Panc1 (cell line): ENCODE data around the gene LHX3. TPM values are rescaled to one million over a fixed set of nuclear protein-coding genes. Genes with fewer than 3 reads are reported as not detected.

Experiments
- ATAC-seq: fragments of 200-7000 bp; cut with Tn5 transposase; 2 replicates; pipeline ENCODE4 v1.9.1; 2020; ENCODE audit warnings: mild to moderate bottlenecking, moderate library complexity
- BruUV-seq: library from RNA; stranded (reverse); fragments of 400-500 nt; replicated peaks from 2 replicates; lab custom pipeline; 2021; lab: Mats Ljungman, UMichigan
- CTCF ChIA-PET: fragments of 300-600 bp; sonication (Branson Sonifier 250); formaldehyde crosslinking; loops from one replicate; lab custom pipeline; 2022; ENCODE audit warnings: antibody characterized with exemption; lab: Charles Lee
- POLR2A ChIA-PET: fragments of 300-600 bp; sonication (Branson Sonifier 250); formaldehyde crosslinking; loops from one replicate; lab custom pipeline; 2022; ENCODE audit warnings: antibody characterized with exemption; lab: Charles Lee
- DNase-seq: peaks from one replicate; pipeline ENCODE4 v3.0.0-alpha.2; 2010; ENCODE audit warnings: low read depth, low spot score
- H3K27ac ChIP-seq: 2 replicates; pipeline ENCODE4 v1.5.1; 2011; ENCODE audit warnings: mild to moderate bottlenecking, low read length, inconsistent platforms
- H3K27me3 ChIP-seq: fragments of 200-500 bp; sonication (Bioruptor generic); 2 replicates; pipeline ENCODE4 v1.6.0; 2014; ENCODE audit warnings: low read length, inconsistent platforms; ENCODE audit not compliant: control insufficient read depth, insufficient read depth
- H3K36me3 ChIP-seq: fragments of 200-500 bp; sonication (Bioruptor generic); 2 replicates; pipeline ENCODE4 v1.5.1; 2014; ENCODE audit warnings: inconsistent platforms, mild to moderate bottlenecking, low read length, moderate library complexity; ENCODE audit not compliant: control insufficient read depth, insufficient read depth
- H3K4me1 ChIP-seq: 2 replicates; pipeline ENCODE4 v1.5.1; 2011; ENCODE audit warnings: inconsistent platforms, mild to moderate bottlenecking, low read length, moderate library complexity; ENCODE audit not compliant: control insufficient read depth, insufficient read depth
- H3K4me3 ChIP-seq, 2 experiments: 2 replicates each; pipeline ENCODE4 v1.5.1; 2011 to 2012; ENCODE audit warnings: low read depth in 2 of 2, low read length in 2 of 2, mild to moderate bottlenecking in 2 of 2, inconsistent platforms in 1 of 2, moderate library complexity in 1 of 2
- H3K9me3 ChIP-seq: fragments of 200-500 bp; sonication (Bioruptor generic); 2 replicates; pipeline ENCODE4 v1.5.1; 2014; ENCODE audit warnings: low read depth, mild to moderate bottlenecking, inconsistent platforms, low read length, moderate library complexity; ENCODE audit not compliant: control insufficient read depth, insufficient read depth
- CTCF ChIP-seq: fragments of 450-650 bp; IDR thresholded peaks from 2 replicates; pipeline ENCODE4 v1.5.1; 2017; ENCODE audit warnings: mild to moderate bottlenecking
- POLR2AphosphoS5 ChIP-seq: IDR thresholded peaks from 2 replicates; pipeline ENCODE4 v1.6.1; 2012; ENCODE audit warnings: mild to moderate bottlenecking, low read depth, low read length, moderate library complexity
- SIN3A ChIP-seq: IDR thresholded peaks from 2 replicates; pipeline ENCODE4 v1.6.1; 2012; ENCODE audit warnings: low read depth, mild to moderate bottlenecking, low read length, moderate library complexity, borderline replicate concordance; ENCODE audit not compliant: insufficient read depth
- TCF7L2 ChIP-seq: IDR thresholded peaks from 2 replicates; pipeline ENCODE4 v1.6.1; 2011; ENCODE audit warnings: mild to moderate bottlenecking, low read depth, low read length, inconsistent platforms
- in situ Hi-C: cut with HindIII; loops from 2 replicates; pipeline ENCODE4 v1.10.0; 2016; ENCODE audit warnings: low sequenced_read_pairs, low pct_unique_long_range_greater_than_20kb
- intact Hi-C: fragments of 100-400 bp; cut with micrococcal nuclease; formaldehyde crosslinking; loops from one replicate; pipeline ENCODE4 v1.10.0; 2022; ENCODE audit not compliant: unreplicated experiment
- total RNA-seq: library from RNA; stranded (reverse); gene quantifications from one replicate; pipeline ENCODE4 v1.2.1, GENCODE V29; 2021; ENCODE audit not compliant: unreplicated experiment
- TF ChIP-seq, protein P1 (sequence below), 2 experiments: IDR thresholded peaks; 2 replicates each; pipeline ENCODE4 v1.6.1; 2011 to 2012; ENCODE audit warnings: low read depth in 2 of 2, control low read depth in 1 of 2, low read length in 1 of 2, mild to moderate bottlenecking in 1 of 2, moderate library complexity in 1 of 2; ENCODE audit not compliant: insufficient read depth in 1 of 2

LHX3 gene
- total RNA-seq, 1 experiment from 2014 or later: 0.13 TPM

GRCh38 chr9:136240941-136241340 is 36.0 kb upstream of the LHX3 start:
- ChIA-PET POLR2A (no interaction called here), CTCF (no interaction called here)
- H3K27me3 ChIP-seq: no peaks in the 10 kb centered on the region
- in situ Hi-C loops: no loop called here
- ATAC-seq (no peak), DNase-seq (no peak)
- H3K4me1 ChIP-seq: peaks cover 12% of the 10 kb centered on the region
- H3K36me3 ChIP-seq: peaks cover 4% of the 10 kb centered on the region; the same call in 1 of the 2 replicates
- BruUV-seq: no TSS peak
- TF ChIP-seq, protein P1, sequence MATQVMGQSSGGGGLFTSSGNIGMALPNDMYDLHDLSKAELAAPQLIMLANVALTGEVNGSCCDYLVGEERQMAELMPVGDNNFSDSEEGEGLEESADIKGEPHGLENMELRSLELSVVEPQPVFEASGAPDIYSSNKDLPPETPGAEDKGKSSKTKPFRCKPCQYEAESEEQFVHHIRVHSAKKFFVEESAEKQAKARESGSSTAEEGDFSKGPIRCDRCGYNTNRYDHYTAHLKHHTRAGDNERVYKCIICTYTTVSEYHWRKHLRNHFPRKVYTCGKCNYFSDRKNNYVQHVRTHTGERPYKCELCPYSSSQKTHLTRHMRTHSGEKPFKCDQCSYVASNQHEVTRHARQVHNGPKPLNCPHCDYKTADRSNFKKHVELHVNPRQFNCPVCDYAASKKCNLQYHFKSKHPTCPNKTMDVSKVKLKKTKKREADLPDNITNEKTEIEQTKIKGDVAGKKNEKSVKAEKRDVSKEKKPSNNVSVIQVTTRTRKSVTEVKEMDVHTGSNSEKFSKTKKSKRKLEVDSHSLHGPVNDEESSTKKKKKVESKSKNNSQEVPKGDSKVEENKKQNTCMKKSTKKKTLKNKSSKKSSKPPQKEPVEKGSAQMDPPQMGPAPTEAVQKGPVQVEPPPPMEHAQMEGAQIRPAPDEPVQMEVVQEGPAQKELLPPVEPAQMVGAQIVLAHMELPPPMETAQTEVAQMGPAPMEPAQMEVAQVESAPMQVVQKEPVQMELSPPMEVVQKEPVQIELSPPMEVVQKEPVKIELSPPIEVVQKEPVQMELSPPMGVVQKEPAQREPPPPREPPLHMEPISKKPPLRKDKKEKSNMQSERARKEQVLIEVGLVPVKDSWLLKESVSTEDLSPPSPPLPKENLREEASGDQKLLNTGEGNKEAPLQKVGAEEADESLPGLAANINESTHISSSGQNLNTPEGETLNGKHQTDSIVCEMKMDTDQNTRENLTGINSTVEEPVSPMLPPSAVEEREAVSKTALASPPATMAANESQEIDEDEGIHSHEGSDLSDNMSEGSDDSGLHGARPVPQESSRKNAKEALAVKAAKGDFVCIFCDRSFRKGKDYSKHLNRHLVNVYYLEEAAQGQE (IDR thresholded peaks at IDR 0.05; ENCODE audit: insufficient read depth in 1 of 2, low read depth in 2 of 2, low read length in 1 of 2): no peak
- TF ChIP-seq SIN3A (no peak), POLR2AphosphoS5 (no peak), TCF7L2 (no peak), CTCF (no peak)
- H3K9me3 ChIP-seq: no peaks in the 10 kb centered on the region
- no peak overlapping the region for H3K27ac ChIP-seq
- intact Hi-C loops: no loop called here
- no peak overlapping the region for H3K4me3 ChIP-seq

- Histone ChIP-seq H3K27ac (no peak overlapping the region), H3K36me3 (peaks cover under 1% of the 10 kb centered on the region; the same call in 1 of the 2 replicates), H3K4me1 (peaks cover 12% of the 10 kb centered on the region), H3K4me3 (no peak overlapping the region), H3K9me3 (no peaks in the 10 kb centered on the region), H3K27me3 (no peaks in the 10 kb centered on the region)
- ChIA-PET POLR2A (no interaction called here), CTCF (no interaction called here)
- no TSS peak for BruUV-seq
- in situ Hi-C loops: no loop called here
- intact Hi-C loops: no loop called here
- ATAC-seq: no peak
- TF ChIP-seq, protein P1 (IDR thresholded peaks at IDR 0.05; ENCODE audit: insufficient read depth in 1 of 2, low read depth in 2 of 2, low read length in 1 of 2): no peak
- TF ChIP-seq CTCF (no peak), TCF7L2 (no peak), SIN3A (no peak), POLR2AphosphoS5 (no peak)
- no peak for DNase-seq
Measured at GRCh38 chr9:136239983-136240330, 35.0 kb upstream of the LHX3 start.
